Measurements from ENCODE around the gene PIK3CB.
A peak's percentile ranks its signal among the peaks of the same experiment; 100 is the strongest.

PIK3CB gene

GRCh38 chr3:138834596-138835396 is at the start of gene PIK3CB:
TSS of gene PIK3CB (minus strand) at chr3:138834928. CDS start at chr3:138759343, 75,585 bp downstream.
- peak; percentile 67 to 81 (median 71) for DNase-seq (ENCODE audit: low read depth in 3 of 3, low spot score in 1 of 3)

GRCh38 chr3:138881233-138881632 is 46.5 kb upstream of the PIK3CB start:
- no peak for DNase-seq (ENCODE audit: low read depth in 3 of 3, low spot score in 1 of 3)

- no peak for DNase-seq (ENCODE audit: low read depth in 3 of 3, low spot score in 1 of 3)
These were observed 45.0 kb upstream of the PIK3CB start for GRCh38 chr3:138879541-138880380.

GRCh38 chr3:138877226-138877625 is 42.5 kb upstream of the PIK3CB start:
- DNase-seq (ENCODE audit: low read depth in 3 of 3, low spot score in 1 of 3) = no peak

GRCh38 chr3:138875754-138876664 is 41.3 kb upstream of the PIK3CB start:
- DNase-seq (ENCODE audit: low read depth in 3 of 3, low spot score in 1 of 3) = no peak

GRCh38 chr3:138875096-138875753 is 40.5 kb upstream of the PIK3CB start:
- no peak for DNase-seq (ENCODE audit: low read depth in 3 of 3, low spot score in 1 of 3)

GRCh38 chr3:138873471-138874278 is 38.9 kb upstream of the PIK3CB start:
- no peak for DNase-seq (ENCODE audit: low read depth in 3 of 3, low spot score in 1 of 3)

GRCh38 chr3:138872632-138873031 is 37.9 kb upstream of the PIK3CB start:
- DNase-seq (ENCODE audit: low read depth in 3 of 3, low spot score in 1 of 3) = no peak

GRCh38 chr3:138867996-138868395 is 33.3 kb upstream of the PIK3CB start:
- no peak for DNase-seq (ENCODE audit: low read depth in 3 of 3, low spot score in 1 of 3)

GRCh38 chr3:138863776-138864113 is 29.0 kb upstream of the PIK3CB start:
- no peak for DNase-seq (ENCODE audit: low read depth in 3 of 3, low spot score in 1 of 3)

- DNase-seq (ENCODE audit: low read depth in 3 of 3, low spot score in 1 of 3) = no peak
These were observed 28.4 kb upstream of the PIK3CB start for GRCh38 chr3:138862924-138863775.

GRCh38 chr3:138862531-138862923 is 27.8 kb upstream of the PIK3CB start:
- DNase-seq (ENCODE audit: low read depth in 3 of 3, low spot score in 1 of 3) = no peak

- no peak for DNase-seq (ENCODE audit: low read depth in 3 of 3, low spot score in 1 of 3)
These were observed 27.1 kb upstream of the PIK3CB start for GRCh38 chr3:138861798-138862197.

GRCh38 chr3:138856799-138857198 is 22.1 kb upstream of the PIK3CB start:
- DNase-seq (ENCODE audit: low read depth in 3 of 3, low spot score in 1 of 3) = no peak

GRCh38 chr3:138854940-138855339 is 20.2 kb upstream of the PIK3CB start:
- DNase-seq (ENCODE audit: low read depth in 3 of 3, low spot score in 1 of 3) = no peak

- no peak for DNase-seq (ENCODE audit: low read depth in 3 of 3, low spot score in 1 of 3)
These were observed 19.5 kb upstream of the PIK3CB start for GRCh38 chr3:138854204-138854603.

- DNase-seq (ENCODE audit: low read depth in 3 of 3, low spot score in 1 of 3) = no peak
These were observed 15.4 kb upstream of the PIK3CB start for GRCh38 chr3:138850151-138850550.

GRCh38 chr3:138849222-138849940 is 14.7 kb upstream of the PIK3CB start:
- DNase-seq (ENCODE audit: low read depth in 3 of 3, low spot score in 1 of 3) = no peak

Data from stimulated activated CD4-positive, alpha-beta T cell treated with anti-CD3 and anti-CD28 coated beads, TNF-alpha, amount 100 ng/mL, for 1 hour (primary cell).